ENCODE data around the gene TWF2.
A peak's percentile ranks its signal among the peaks of the same experiment; 100 is the strongest.

Gene TWF2

GRCh38 chr3:52237657-52238172 lies 1.2 kb downstream of the TWF2 start:
- no peak for DNase-seq (ENCODE audit: low read depth in 2 of 2)

GRCh38 chr3:52237006-52237656 lies 1.8 kb downstream of the TWF2 start:
- no peak for DNase-seq (ENCODE audit: low read depth in 2 of 2)

- no peak for DNase-seq (ENCODE audit: low read depth in 2 of 2)
Measured at GRCh38 chr3:52236424-52236886, 2.5 kb downstream of the TWF2 start.

GRCh38 chr3:52234516-52235447 lies 4.2 kb downstream of the TWF2 start:
- no peak for DNase-seq (ENCODE audit: low read depth in 2 of 2)

- no peak for DNase-seq (ENCODE audit: low read depth in 2 of 2)
Measured at GRCh38 chr3:52233968-52234367, 5.0 kb downstream of the TWF2 start.

- no peak for DNase-seq (ENCODE audit: low read depth in 2 of 2)
Measured at GRCh38 chr3:52233108-52233591, 5.8 kb downstream of the TWF2 start.

GRCh38 chr3:52232279-52233107 lies 6.5 kb downstream of the TWF2 start:
- DNase-seq (ENCODE audit: low read depth in 2 of 2): no peak

- DNase-seq (ENCODE audit: low read depth in 2 of 2): peak; percentile 76 to 82
Measured at GRCh38 chr3:52231502-52232278, 7.3 kb downstream of the TWF2 start.

- no peak for DNase-seq (ENCODE audit: low read depth in 2 of 2)
Measured at GRCh38 chr3:52230889-52231499, 8.0 kb downstream of the TWF2 start.

GRCh38 chr3:52230461-52230860 lies 8.5 kb downstream of the TWF2 start:
- DNase-seq (ENCODE audit: low read depth in 2 of 2): no peak

- DNase-seq (ENCODE audit: low read depth in 2 of 2): no peak
Measured at GRCh38 chr3:52229656-52230055, 9.3 kb downstream of the TWF2 start.

GRCh38 chr3:52228751-52229291 lies 10.1 kb downstream of the TWF2 start:
- DNase-seq (ENCODE audit: low read depth in 2 of 2): no peak

- DNase-seq (ENCODE audit: low read depth in 2 of 2): no peak
Measured at GRCh38 chr3:52228266-52228665, 10.7 kb downstream of the TWF2 start.

GRCh38 chr3:52227766-52228165 lies 11.2 kb downstream of the TWF2 start:
- no peak for DNase-seq (ENCODE audit: low read depth in 2 of 2)

- DNase-seq (ENCODE audit: low read depth in 2 of 2): no peak
Measured at GRCh38 chr3:52227117-52227516, 11.8 kb downstream of the TWF2 start.

- no peak for DNase-seq (ENCODE audit: low read depth in 2 of 2)
Measured at GRCh38 chr3:52226229-52226817, 12.6 kb downstream of the TWF2 start.

GRCh38 chr3:52225452-52226228 lies 13.3 kb downstream of the TWF2 start, which contains the start of gene TLR9:
Gene TLR9 (minus strand): TSS chr3:52225645. CDS start chr3:52225529, 116 bp downstream.
- DNase-seq (ENCODE audit: low read depth in 2 of 2): no peak

- no peak for DNase-seq (ENCODE audit: low read depth in 2 of 2)
Measured at GRCh38 chr3:52223449-52224408, 15.2 kb downstream of the TWF2 start.
